Skeletal muscle satellite cell (primary cell): ENCODE results near the gene SIAH1. TPM values are rescaled to one million over a fixed set of nuclear protein-coding genes. Genes with fewer than 3 reads are reported as not detected.

Experiments
- H3K27me3 ChIP-seq: 2 replicates; pipeline ENCODE4 v1.7.0; 2013; ENCODE audit warnings: low read length; ENCODE audit not compliant: control insufficient read depth, insufficient read depth
- H3K36me3 ChIP-seq: 2 replicates; pipeline ENCODE4 v1.7.0; 2013; ENCODE audit warnings: mild to moderate bottlenecking, control low read depth, low read length; ENCODE audit not compliant: insufficient read depth
- H3K4me1 ChIP-seq: 2 replicates; pipeline ENCODE4 v1.7.0; 2013; ENCODE audit warnings: low read length; ENCODE audit not compliant: control insufficient read depth, insufficient read depth
- H3K4me2 ChIP-seq: 2 replicates; pipeline ENCODE4 v1.7.0; 2013; ENCODE audit warnings: mild to moderate bottlenecking, low read length
- H3K4me3 ChIP-seq: 2 replicates; pipeline ENCODE4 v1.7.0; 2013; ENCODE audit warnings: low read length
- H3K9ac ChIP-seq: 2 replicates; pipeline ENCODE4 v1.7.0; 2013; ENCODE audit warnings: mild to moderate bottlenecking, low read depth, low read length, moderate library complexity
- H3K9me3 ChIP-seq: replicated peaks from 2 replicates; pipeline ENCODE4 v1.7.0; 2013; ENCODE audit warnings: mild to moderate bottlenecking, control low read depth, low read length
- total RNA-seq: library from RNA; depleted of rRNA; stranded (reverse); fragments of >200 nt; gene quantifications from 2 replicates; pipeline ENCODE4 v1.2.3, GENCODE V29; 2012; rRNA removed

Gene SIAH1
- total RNA-seq: 17.0 and 18.3 TPM in 2 replicates

- no peaks in the 10 kb centered on the region for H3K9me3 ChIP-seq
- peak within 1 kb of the TSS; percentile 97 for H3K9ac ChIP-seq
- no peaks in the 10 kb centered on the region for H3K27me3 ChIP-seq
- peaks cover 25% of the 10 kb centered on the region for H3K4me1 ChIP-seq
- peak within 1 kb of the TSS; percentile 91 for H3K4me2 ChIP-seq
- H3K4me3 ChIP-seq: peak within 1 kb of the TSS; percentile 87
- no peaks in the 10 kb centered on the region for H3K36me3 ChIP-seq
Observed at GRCh38 chr16:48385253-48386150, at the start of gene SIAH1. Gene SIAH1 (minus strand): TSS chr16:48385413. CDS start chr16:48362428, 22,985 bp downstream.

GRCh38 chr16:48434653-48435317, 49.6 kb upstream of the SIAH1 start:
- Histone ChIP-seq H3K27me3 (peaks cover 38% of the 10 kb centered on the region), H3K36me3 (no peaks in the 10 kb centered on the region), H3K9me3 (no peaks in the 10 kb centered on the region), H3K4me2 (no peak overlapping the region), H3K9ac (no peak overlapping the region), H3K4me1 (no peaks in the 10 kb centered on the region), H3K4me3 (no peak overlapping the region)

- no peak overlapping the region for H3K9ac ChIP-seq
Observed at GRCh38 chr16:48433850-48434530, 48.8 kb upstream of the SIAH1 start.

GRCh38 chr16:48433116-48433849, 48.1 kb upstream of the SIAH1 start:
- no peak overlapping the region for H3K9ac ChIP-seq
- no peaks in the 10 kb centered on the region for H3K36me3 ChIP-seq
- H3K4me2 ChIP-seq: no peak overlapping the region
- no peak overlapping the region for H3K4me3 ChIP-seq
- peaks cover 37% of the 10 kb centered on the region for H3K27me3 ChIP-seq
- no peaks in the 10 kb centered on the region for H3K4me1 ChIP-seq
- no peaks in the 10 kb centered on the region for H3K9me3 ChIP-seq

More at GRCh38 chr16:48433850-48434530, 48.8 kb upstream of the SIAH1 start:
- Histone ChIP-seq H3K4me2 (no peak overlapping the region), H3K9me3 (no peaks in the 10 kb centered on the region), H3K27me3 (peaks cover 40% of the 10 kb centered on the region), H3K36me3 (no peaks in the 10 kb centered on the region), H3K4me1 (no peaks in the 10 kb centered on the region), H3K4me3 (no peak overlapping the region)

- no peak overlapping the region for H3K9ac ChIP-seq
- H3K9me3 ChIP-seq: no peaks in the 10 kb centered on the region
- peaks cover 34% of the 10 kb centered on the region for H3K27me3 ChIP-seq
- no peak overlapping the region for H3K4me2 ChIP-seq
- no peaks in the 10 kb centered on the region for H3K4me1 ChIP-seq
- no peaks in the 10 kb centered on the region for H3K36me3 ChIP-seq
- H3K4me3 ChIP-seq: no peak overlapping the region
Observed at GRCh38 chr16:48432136-48432535, 46.9 kb upstream of the SIAH1 start.

GRCh38 chr16:48430890-48431289, 45.7 kb upstream of the SIAH1 start:
- H3K36me3 ChIP-seq: no peaks in the 10 kb centered on the region
- H3K27me3 ChIP-seq: peaks cover 28% of the 10 kb centered on the region
- H3K9ac ChIP-seq: no peak overlapping the region
- H3K4me1 ChIP-seq: no peaks in the 10 kb centered on the region
- no peak overlapping the region for H3K4me3 ChIP-seq
- H3K4me2 ChIP-seq: no peak overlapping the region
- no peaks in the 10 kb centered on the region for H3K9me3 ChIP-seq

- Histone ChIP-seq H3K36me3 (no peaks in the 10 kb centered on the region), H3K4me3 (no peak overlapping the region), H3K9ac (no peak overlapping the region), H3K4me1 (no peaks in the 10 kb centered on the region), H3K4me2 (no peak overlapping the region), H3K9me3 (no peaks in the 10 kb centered on the region), H3K27me3 (peaks cover 12% of the 10 kb centered on the region)
Observed at GRCh38 chr16:48426244-48427141, 41.3 kb upstream of the SIAH1 start.

GRCh38 chr16:48422537-48422936, 37.3 kb upstream of the SIAH1 start:
- no peaks in the 10 kb centered on the region for H3K9me3 ChIP-seq
- no peak overlapping the region for H3K4me3 ChIP-seq
- no peaks in the 10 kb centered on the region for H3K36me3 ChIP-seq
- no peak overlapping the region for H3K9ac ChIP-seq
- H3K4me2 ChIP-seq: no peak overlapping the region
- no peaks in the 10 kb centered on the region for H3K4me1 ChIP-seq
- H3K27me3 ChIP-seq: peaks cover 2% of the 10 kb centered on the region

GRCh38 chr16:48421741-48422140, 36.5 kb upstream of the SIAH1 start:
- Histone ChIP-seq H3K9me3 (no peaks in the 10 kb centered on the region), H3K9ac (no peak overlapping the region), H3K4me1 (no peaks in the 10 kb centered on the region), H3K27me3 (no peaks in the 10 kb centered on the region), H3K36me3 (no peaks in the 10 kb centered on the region), H3K4me2 (no peak overlapping the region), H3K4me3 (no peak overlapping the region)

- no peaks in the 10 kb centered on the region for H3K4me1 ChIP-seq
- H3K9ac ChIP-seq: no peak overlapping the region
- no peak overlapping the region for H3K4me3 ChIP-seq
- no peaks in the 10 kb centered on the region for H3K27me3 ChIP-seq
- no peak overlapping the region for H3K4me2 ChIP-seq
- no peaks in the 10 kb centered on the region for H3K36me3 ChIP-seq
- no peaks in the 10 kb centered on the region for H3K9me3 ChIP-seq
Observed at GRCh38 chr16:48420437-48420836, 35.2 kb upstream of the SIAH1 start.
